ENCODE results near the gene COL15A1.
A peak's percentile ranks its signal among the peaks of the same experiment; 100 is the strongest.

The COL15A1 gene

DNA sequence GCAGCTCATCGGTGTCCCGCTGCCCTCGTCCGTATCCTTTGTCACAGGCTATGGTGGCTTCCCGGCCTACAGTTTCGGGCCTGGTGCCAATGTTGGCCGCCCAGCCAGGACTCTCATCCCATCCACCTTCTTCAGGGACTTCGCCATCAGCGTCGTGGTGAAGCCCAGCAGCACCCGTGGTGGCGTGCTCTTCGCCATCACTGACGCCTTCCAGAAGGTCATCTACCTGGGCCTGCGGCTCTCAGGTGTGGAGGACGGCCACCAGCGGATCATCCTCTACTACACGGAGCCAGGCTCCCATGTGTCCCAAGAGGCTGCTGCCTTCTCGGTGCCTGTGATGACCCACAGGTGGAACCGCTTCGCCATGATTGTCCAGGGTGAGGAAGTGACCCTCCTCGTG is 41.9 kb downstream of the COL15A1 start:
- no peaks in the 10 kb centered on the region for H3K27me3 ChIP-seq (ENCODE audit: control insufficient read depth in 5 of 5, insufficient read depth in 4 of 5, low read length in 5 of 5)
- H3K9me3 ChIP-seq (ENCODE audit: control insufficient read depth in 5 of 5, low read length in 5 of 5): no peaks in the 10 kb centered on the region
- H3K4me1 ChIP-seq (ENCODE audit: control insufficient read depth in 5 of 5, insufficient read depth in 5 of 5, low read length in 5 of 5): peaks cover 16 to 57% (median 50%) of the 10 kb centered on the region in 5 donors
- H3K9ac ChIP-seq (ENCODE audit: low read length in 5 of 5): no peak overlapping the region
- H3K4me3 ChIP-seq (ENCODE audit: low read depth in 1 of 5, low read length in 5 of 5): no peak overlapping the region
- peaks cover 0 to 40% (median 30%) of the 10 kb centered on the region in 5 donors for H3K36me3 ChIP-seq (ENCODE audit: control insufficient read depth in 5 of 5, insufficient read depth in 5 of 5, low read length in 5 of 5)
- no peak overlapping the region for H3K27ac ChIP-seq (ENCODE audit: low read depth, low read length)

DNA sequence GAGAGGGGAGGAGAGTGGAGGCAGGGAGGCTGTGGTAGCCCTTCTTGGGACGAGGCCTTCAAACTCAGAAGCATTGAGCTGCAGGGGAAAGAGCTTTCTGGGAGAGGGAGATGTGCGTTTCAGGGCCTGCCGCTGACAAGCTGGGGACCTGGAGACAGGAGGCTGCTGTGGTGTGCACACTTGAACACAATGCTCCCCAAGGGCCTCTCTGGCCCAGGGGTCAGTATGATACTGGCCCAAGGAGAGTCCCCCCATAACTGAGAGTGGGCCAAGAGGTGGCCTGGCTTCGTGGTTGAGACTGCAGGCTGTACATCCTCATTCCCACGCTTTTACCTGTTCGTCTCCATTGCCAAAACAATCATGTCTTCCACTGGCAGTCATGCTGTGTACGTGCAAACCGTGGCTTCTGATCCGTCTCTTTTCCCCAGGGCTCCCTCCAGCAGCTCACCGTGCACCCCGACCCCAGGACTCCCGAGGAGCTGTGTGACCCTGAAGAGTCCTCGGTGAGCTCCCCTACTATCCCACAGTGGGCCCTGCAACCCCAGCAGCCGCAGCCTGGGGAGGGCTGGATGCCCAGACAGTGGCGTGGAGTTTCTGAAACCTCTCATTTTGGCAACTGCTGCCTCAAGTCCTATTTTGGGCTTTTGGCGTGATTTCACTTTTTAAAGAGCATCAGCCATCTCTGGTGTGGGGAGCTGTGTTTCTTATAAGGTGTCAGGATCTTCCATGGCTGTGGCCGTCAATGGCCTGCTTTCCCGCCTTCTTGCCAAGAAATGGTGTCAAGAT is 43.4 kb downstream of the COL15A1 start:
- no peaks in the 10 kb centered on the region for H3K9me3 ChIP-seq (ENCODE audit: control insufficient read depth in 5 of 5, low read length in 5 of 5)
- H3K36me3 ChIP-seq (ENCODE audit: control insufficient read depth in 5 of 5, insufficient read depth in 5 of 5, low read length in 5 of 5): peaks cover 0 to 48% (median 34%) of the 10 kb centered on the region in 5 donors
- H3K27me3 ChIP-seq (ENCODE audit: control insufficient read depth in 5 of 5, insufficient read depth in 4 of 5, low read length in 5 of 5): no peaks in the 10 kb centered on the region
- H3K4me3 ChIP-seq (ENCODE audit: low read depth in 1 of 5, low read length in 5 of 5): no peak overlapping the region
- peak overlapping the region in 1 of 5 donors; percentile 10 for H3K9ac ChIP-seq (ENCODE audit: low read length in 5 of 5)
- peaks cover 16 to 58% (median 52%) of the 10 kb centered on the region in 5 donors for H3K4me1 ChIP-seq (ENCODE audit: control insufficient read depth in 5 of 5, insufficient read depth in 5 of 5, low read length in 5 of 5)
- H3K27ac ChIP-seq (ENCODE audit: low read depth, low read length): peak overlapping the region; percentile 38

- Histone ChIP-seq H3K4me1 (ENCODE audit: control insufficient read depth in 5 of 5, insufficient read depth in 5 of 5, low read length in 5 of 5) (peaks cover 19 to 63% (median 58%) of the 10 kb centered on the region in 5 donors), H3K4me3 (ENCODE audit: low read depth in 1 of 5, low read length in 5 of 5) (no peak overlapping the region), H3K27me3 (ENCODE audit: control insufficient read depth in 5 of 5, insufficient read depth in 4 of 5, low read length in 5 of 5) (no peaks in the 10 kb centered on the region), H3K9me3 (ENCODE audit: control insufficient read depth in 5 of 5, low read length in 5 of 5) (no peaks in the 10 kb centered on the region), H3K27ac (ENCODE audit: low read depth, low read length) (peak overlapping the region; percentile 81), H3K9ac (ENCODE audit: low read length in 5 of 5) (no peak overlapping the region), H3K36me3 (ENCODE audit: control insufficient read depth in 5 of 5, insufficient read depth in 5 of 5, low read length in 5 of 5) (peaks cover 0 to 58% (median 42%) of the 10 kb centered on the region in 5 donors)
Observed at GRCh38 chr9:98989036-98990000, 45.6 kb downstream of the COL15A1 start.

- Histone ChIP-seq H3K36me3 (ENCODE audit: control insufficient read depth in 5 of 5, insufficient read depth in 5 of 5, low read length in 5 of 5) (peaks cover 0 to 56% (median 42%) of the 10 kb centered on the region in 5 donors), H3K4me1 (ENCODE audit: control insufficient read depth in 5 of 5, insufficient read depth in 5 of 5, low read length in 5 of 5) (peaks cover 21 to 69% (median 67%) of the 10 kb centered on the region in 5 donors), H3K27ac (ENCODE audit: low read depth, low read length) (peak overlapping the region; percentile 81), H3K9me3 (ENCODE audit: control insufficient read depth in 5 of 5, low read length in 5 of 5) (no peaks in the 10 kb centered on the region), H3K27me3 (ENCODE audit: control insufficient read depth in 5 of 5, insufficient read depth in 4 of 5, low read length in 5 of 5) (no peaks in the 10 kb centered on the region), H3K9ac (ENCODE audit: low read length in 5 of 5) (peak overlapping the region in 1 of 5 donors; percentile 22), H3K4me3 (ENCODE audit: low read depth in 1 of 5, low read length in 5 of 5) (no peak overlapping the region)
Observed at GRCh38 chr9:98990181-98990870, 46.6 kb downstream of the COL15A1 start.

DNA sequence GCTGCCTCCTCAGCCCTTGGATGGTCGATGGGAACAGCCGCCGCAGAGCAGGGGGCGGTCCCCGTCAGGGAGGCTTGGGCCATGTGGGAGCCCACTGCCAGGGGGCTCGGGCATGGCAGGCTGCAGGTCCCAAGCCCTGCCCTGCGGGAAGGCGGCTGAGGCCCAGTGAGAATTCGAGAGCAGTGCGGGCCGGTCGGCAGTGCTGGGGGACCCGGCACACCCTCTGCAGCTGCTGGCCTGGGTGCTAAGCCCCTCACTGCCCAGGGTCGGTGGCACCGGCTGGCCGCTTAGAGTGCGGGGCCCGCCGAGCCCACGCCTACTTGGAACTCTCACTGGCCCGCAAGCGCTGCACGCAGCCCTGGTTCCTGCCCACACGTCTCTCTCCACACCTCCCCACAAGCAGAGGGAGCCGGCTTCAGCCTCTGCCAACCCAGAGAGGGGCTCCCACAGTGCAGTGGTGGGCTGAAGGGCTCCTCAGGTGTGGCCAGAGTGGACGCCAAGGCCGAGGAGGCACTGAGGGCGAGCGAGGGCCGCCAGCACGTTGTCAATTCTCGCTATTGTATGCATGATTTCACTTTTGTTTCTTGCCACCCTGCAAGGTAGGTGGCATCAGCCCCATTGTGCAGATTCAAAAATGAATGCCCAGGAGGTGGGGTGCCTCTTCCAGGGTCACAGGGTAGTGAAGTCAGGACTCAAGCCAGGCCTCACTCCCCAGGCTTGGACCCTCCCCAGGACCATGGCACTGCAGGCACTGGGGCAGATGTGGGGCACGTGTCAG is 48.6 kb downstream of the COL15A1 start:
- Histone ChIP-seq H3K9me3 (ENCODE audit: control insufficient read depth in 5 of 5, low read length in 5 of 5) (peaks cover 0 to 2% (median 0%) of the 10 kb centered on the region in 5 donors), H3K27me3 (ENCODE audit: control insufficient read depth in 5 of 5, insufficient read depth in 4 of 5, low read length in 5 of 5) (no peaks in the 10 kb centered on the region), H3K27ac (ENCODE audit: low read depth, low read length) (peak overlapping the region; percentile 21), H3K4me1 (ENCODE audit: control insufficient read depth in 5 of 5, insufficient read depth in 5 of 5, low read length in 5 of 5) (peaks cover 20 to 73% (median 70%) of the 10 kb centered on the region in 5 donors), H3K9ac (ENCODE audit: low read length in 5 of 5) (no peak overlapping the region), H3K4me3 (ENCODE audit: low read depth in 1 of 5, low read length in 5 of 5) (no peak overlapping the region), H3K36me3 (ENCODE audit: control insufficient read depth in 5 of 5, insufficient read depth in 5 of 5, low read length in 5 of 5) (peaks cover 0 to 54% (median 40%) of the 10 kb centered on the region in 5 donors)

- Histone ChIP-seq H3K27me3 (ENCODE audit: control insufficient read depth in 5 of 5, insufficient read depth in 4 of 5, low read length in 5 of 5) (no peaks in the 10 kb centered on the region), H3K4me3 (ENCODE audit: low read depth in 1 of 5, low read length in 5 of 5) (no peak overlapping the region), H3K9ac (ENCODE audit: low read length in 5 of 5) (no peak overlapping the region), H3K4me1 (ENCODE audit: control insufficient read depth in 5 of 5, insufficient read depth in 5 of 5, low read length in 5 of 5) (peaks cover 23 to 73% (median 70%) of the 10 kb centered on the region in 5 donors), H3K9me3 (ENCODE audit: control insufficient read depth in 5 of 5, low read length in 5 of 5) (peaks cover 0 to 2% (median 0%) of the 10 kb centered on the region in 5 donors), H3K27ac (ENCODE audit: low read depth, low read length) (peak overlapping the region; percentile 21), H3K36me3 (ENCODE audit: control insufficient read depth in 5 of 5, insufficient read depth in 5 of 5, low read length in 5 of 5) (peaks cover 0 to 54% (median 42%) of the 10 kb centered on the region in 5 donors)
Observed at GRCh38 chr9:98992885-98993569, 49.3 kb downstream of the COL15A1 start.

DNA sequence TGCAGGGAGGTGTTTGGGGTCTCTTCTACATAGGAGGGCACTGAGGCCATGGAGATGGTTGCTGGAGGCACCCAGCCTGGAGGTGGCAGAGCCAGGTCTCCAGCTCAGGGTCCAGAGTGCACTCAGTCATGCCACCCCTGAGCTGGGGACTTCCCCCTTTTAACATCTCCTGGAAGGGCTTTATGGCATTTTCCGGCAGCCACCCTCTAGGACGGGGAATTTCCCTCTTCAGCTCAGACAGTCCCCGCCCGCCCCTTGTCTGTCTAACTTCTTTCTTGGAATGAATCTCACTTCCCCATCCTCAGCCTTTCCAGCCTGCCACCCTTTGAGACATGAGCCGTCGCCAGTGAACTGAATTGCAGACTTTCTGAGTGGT is 49.9 kb downstream of the COL15A1 start:
- H3K36me3 ChIP-seq (ENCODE audit: control insufficient read depth in 5 of 5, insufficient read depth in 5 of 5, low read length in 5 of 5): peaks cover 0 to 53% (median 42%) of the 10 kb centered on the region in 5 donors
- peak overlapping the region; percentile 21 for H3K27ac ChIP-seq (ENCODE audit: low read depth, low read length)
- H3K9ac ChIP-seq (ENCODE audit: low read length in 5 of 5): no peak overlapping the region
- peaks cover 24 to 73% (median 70%) of the 10 kb centered on the region in 5 donors for H3K4me1 ChIP-seq (ENCODE audit: control insufficient read depth in 5 of 5, insufficient read depth in 5 of 5, low read length in 5 of 5)
- H3K27me3 ChIP-seq (ENCODE audit: control insufficient read depth in 5 of 5, insufficient read depth in 4 of 5, low read length in 5 of 5): no peaks in the 10 kb centered on the region
- H3K4me3 ChIP-seq (ENCODE audit: low read depth in 1 of 5, low read length in 5 of 5): no peak overlapping the region
- peaks cover 0 to 2% (median 0%) of the 10 kb centered on the region in 5 donors for H3K9me3 ChIP-seq (ENCODE audit: control insufficient read depth in 5 of 5, low read length in 5 of 5)

DNA sequence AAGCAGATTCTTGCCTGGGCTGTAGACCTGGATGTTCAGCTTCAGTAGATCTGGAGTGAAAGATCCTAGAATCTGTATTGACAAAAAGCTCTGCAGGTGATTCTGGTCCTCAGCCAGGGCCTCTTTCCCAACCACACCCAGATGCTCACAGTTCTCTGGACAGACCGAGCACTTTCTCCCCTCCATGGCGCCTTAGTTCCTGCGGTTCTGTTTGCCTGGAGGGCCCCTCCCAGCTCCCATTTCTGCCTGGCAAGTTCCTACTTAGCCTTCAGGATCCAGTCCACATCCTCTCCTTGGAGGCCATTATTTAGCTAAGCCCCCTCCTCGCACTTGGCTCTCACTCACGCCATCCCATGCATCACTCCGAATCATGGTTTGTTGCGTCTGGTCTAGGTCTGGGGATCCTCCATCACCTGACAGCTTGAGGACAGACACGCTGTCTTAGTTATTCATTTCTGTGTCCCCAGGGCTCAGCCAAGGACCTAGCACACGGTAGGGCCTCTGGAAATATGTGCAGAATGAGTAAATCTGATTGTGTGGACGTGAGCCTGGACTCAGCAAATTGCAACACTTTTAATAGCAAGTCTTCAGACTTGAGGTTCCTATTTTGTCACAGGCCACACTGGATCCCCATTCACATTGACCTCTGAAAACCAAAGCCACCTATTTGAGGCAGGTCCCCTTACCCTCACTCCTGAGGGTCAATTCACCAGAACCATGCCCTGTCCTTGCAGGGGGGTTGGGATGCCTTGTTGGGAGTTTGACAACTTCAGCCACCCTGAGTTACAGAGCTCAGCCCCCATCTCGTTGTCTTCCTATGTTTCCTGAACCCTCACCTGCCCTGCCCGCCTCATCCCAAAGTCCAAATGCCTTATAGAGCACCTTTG is 50.7 kb downstream of the COL15A1 start:
- H3K9ac ChIP-seq (ENCODE audit: low read length in 5 of 5): peak overlapping the region in 4 of 5 donors; percentile 15 to 56 (median 32)
- peak overlapping the region; percentile 93 for H3K27ac ChIP-seq (ENCODE audit: low read depth, low read length)
- H3K4me1 ChIP-seq (ENCODE audit: control insufficient read depth in 5 of 5, insufficient read depth in 5 of 5, low read length in 5 of 5): peaks cover 25 to 76% (median 72%) of the 10 kb centered on the region in 5 donors
- no peaks in the 10 kb centered on the region for H3K27me3 ChIP-seq (ENCODE audit: control insufficient read depth in 5 of 5, insufficient read depth in 4 of 5, low read length in 5 of 5)
- peak overlapping the region in 1 of 5 donors; percentile 29 for H3K4me3 ChIP-seq (ENCODE audit: low read depth in 1 of 5, low read length in 5 of 5)
- peaks cover 0 to 2% (median 0%) of the 10 kb centered on the region in 5 donors for H3K9me3 ChIP-seq (ENCODE audit: control insufficient read depth in 5 of 5, low read length in 5 of 5)
- peaks cover 0 to 48% (median 37%) of the 10 kb centered on the region in 5 donors for H3K36me3 ChIP-seq (ENCODE audit: control insufficient read depth in 5 of 5, insufficient read depth in 5 of 5, low read length in 5 of 5)
